Activated naive CD4-positive, alpha-beta T cell treated with anti-CD3 and anti-CD28 coated beads, Interleukin-2, amount 50 U/mL, for 16 hours (primary cell): Measurements from ENCODE around the gene PKP3.
"Not testable (repeated sequence)": the region's sequence is repeated elsewhere in the genome, so short reads cannot be mapped to it uniquely, and the experiment has no call there.

Experiments used
- DNase-seq: peaks from one replicate; pipeline ENCODE4 v3.0.0-alpha.2; 2020

PKP3 gene

GRCh38 chr11:379205-380094 lies 14.6 kb upstream of the PKP3 start:
- no peak for DNase-seq

GRCh38 chr11:380095-380480 lies 13.9 kb upstream of the PKP3 start:
- no peak for DNase-seq

- no peak for DNase-seq
Measured at GRCh38 chr11:380491-380890, 13.5 kb upstream of the PKP3 start.

GRCh38 chr11:380996-381395 lies 13.0 kb upstream of the PKP3 start:
- no peak for DNase-seq

GRCh38 chr11:381501-382072 lies 12.4 kb upstream of the PKP3 start:
- no peak for DNase-seq

- no peak for DNase-seq
Measured at GRCh38 chr11:382081-382629, 11.9 kb upstream of the PKP3 start.

GRCh38 chr11:383431-383830 lies 10.6 kb upstream of the PKP3 start:
- DNase-seq: no peak

- DNase-seq: no peak
Measured at GRCh38 chr11:384511-384910, 9.5 kb upstream of the PKP3 start.

- DNase-seq: no peak
Measured at GRCh38 chr11:385594-386351, 8.2 kb upstream of the PKP3 start.

GRCh38 chr11:386483-386882 lies 7.5 kb upstream of the PKP3 start:
- no peak for DNase-seq

GRCh38 chr11:387193-387793 lies 6.7 kb upstream of the PKP3 start:
- DNase-seq: no peak

GRCh38 chr11:389369-389768 lies 4.6 kb upstream of the PKP3 start:
- DNase-seq: not testable (repeated sequence)

GRCh38 chr11:390175-390574 lies 3.8 kb upstream of the PKP3 start:
- DNase-seq: no peak

GRCh38 chr11:391117-392017 lies 2.6 kb upstream of the PKP3 start:
- no peak for DNase-seq

GRCh38 chr11:392102-392777 lies 1.8 kb upstream of the PKP3 start:
- DNase-seq: no peak

- peak; percentile 41 for DNase-seq
Measured at GRCh38 chr11:393219-394033, 583 bp upstream of the PKP3 start.

GRCh38 chr11:394858-395655 lies 1.0 kb downstream of the PKP3 start:
- DNase-seq: no peak

- DNase-seq: no peak
Measured at GRCh38 chr11:395866-396265, 1.9 kb downstream of the PKP3 start.

GRCh38 chr11:396511-396947 lies 2.5 kb downstream of the PKP3 start:
- DNase-seq: no peak
